Psoas muscle (tissue), 8 donors: ENCODE measurements around the gene LPCAT3. TPM values are rescaled to one million over a fixed set of nuclear protein-coding genes. Genes with fewer than 3 reads are reported as not detected.

Source experiments
- ATAC-seq, 4 donors: fragments of 200-7000 bp; cut with Tn5 transposase; one replicate each; pipeline ENCODE4 v1.9.1; 2020; ENCODE audit warnings: moderate library complexity in 3 of 4, mild to moderate bottlenecking in 2 of 4
- DNase-seq, 2 donors: peaks; one replicate each; pipeline ENCODE4 v3.0.0-alpha.2; 2020
- H3K27ac ChIP-seq: fragments of 200-600 bp; one replicate; pipeline ENCODE4 v1.8.0; 2022
- H3K27me3 ChIP-seq, 3 donors: fragments of 200-600 bp in 1 of 3; one replicate each; pipeline versions ENCODE4 v1.6.1 to v1.8.0; 2013 to 2022; ENCODE audit warnings: low read length in 2 of 3, mild to moderate bottlenecking in 2 of 3, moderate library complexity in 1 of 3; ENCODE audit not compliant: insufficient read depth in 3 of 3
- H3K36me3 ChIP-seq, 2 donors: fragments of 200-600 bp in 1 of 2; one replicate each; pipeline versions ENCODE4 v1.6.1 to v1.8.0; 2013 to 2022; ENCODE audit warnings: low read depth in 1 of 2, mild to moderate bottlenecking in 1 of 2, moderate library complexity in 1 of 2; ENCODE audit not compliant: insufficient read depth in 1 of 2
- H3K4me1 ChIP-seq: fragments of 200-600 bp; one replicate; pipeline ENCODE4 v1.8.0; 2022
- H3K4me3 ChIP-seq: fragments of 200-600 bp; one replicate; pipeline ENCODE4 v1.8.0; 2022; ENCODE audit warnings: mild to moderate bottlenecking
- H3K9me3 ChIP-seq: fragments of 200-600 bp; one replicate; pipeline ENCODE4 v1.8.0; 2022
- WGBS, 3 donors: extraction: QIAGEN DNeasy Blood & Tissue Kit; methylation state at CpG; one replicate each; pipeline versions ENCODE4 v1.1.6 to v1.1.7; 2013; 5-methylcytosine and 5-hydroxymethylcytosine counted together
- intact Hi-C, 2 donors: fragments of 100-400 bp; cut with DNase I; formaldehyde crosslinking; loops; one replicate each; pipeline versions ENCODE4 v1.11.0 to v1.14.2; 2022
- polyA plus RNA-seq, 3 donors: library from polyadenylated mRNA; stranded (reverse); fragments of 200-250 nt; gene quantifications; one replicate each; pipeline ENCODE4 v1.2.3, GENCODE V29; 2013
- total RNA-seq, 4 donors: library from RNA; stranded (reverse); fragmentation: NEBNext Ultra II Directional in 2 of 4; extraction: Animal tissue kit (Norgen Biotek cat#: 25700) in 2 of 4; gene quantifications; one replicate each; pipeline versions ENCODE4 v1.2.1 to v1.2.4, GENCODE V29; 2021 to 2023
- TF ChIP-seq, protein P1 (sequence below): fragments of 200-600 bp; IDR thresholded peaks from one replicate; pipeline ENCODE4 v1.8.0; 2022; ENCODE audit warnings: antibody characterized with exemption
- donor health status: healthy with polysubstance abuse.
- donor health status: DM: no; HTN: no; CAD: no; lungs with moderate emphysema.
- donor health status: Bipolar disorder and iron deficiency.
- donor health status: healthy.
- donor health status: DM: yes; HTN: yes; CAD: no.
- donor health status: DM: no; HTN: no; CAD: no.
- donor health status: DM: no; HTN: no; CAD: no.
- donor health status: DM: yes; HTN: yes; CAD: no.

LPCAT3 gene
- total and polyA plus RNA-seq, 7 donors, result 13.9 to 56.5 (median 26.2) TPM

DNA sequence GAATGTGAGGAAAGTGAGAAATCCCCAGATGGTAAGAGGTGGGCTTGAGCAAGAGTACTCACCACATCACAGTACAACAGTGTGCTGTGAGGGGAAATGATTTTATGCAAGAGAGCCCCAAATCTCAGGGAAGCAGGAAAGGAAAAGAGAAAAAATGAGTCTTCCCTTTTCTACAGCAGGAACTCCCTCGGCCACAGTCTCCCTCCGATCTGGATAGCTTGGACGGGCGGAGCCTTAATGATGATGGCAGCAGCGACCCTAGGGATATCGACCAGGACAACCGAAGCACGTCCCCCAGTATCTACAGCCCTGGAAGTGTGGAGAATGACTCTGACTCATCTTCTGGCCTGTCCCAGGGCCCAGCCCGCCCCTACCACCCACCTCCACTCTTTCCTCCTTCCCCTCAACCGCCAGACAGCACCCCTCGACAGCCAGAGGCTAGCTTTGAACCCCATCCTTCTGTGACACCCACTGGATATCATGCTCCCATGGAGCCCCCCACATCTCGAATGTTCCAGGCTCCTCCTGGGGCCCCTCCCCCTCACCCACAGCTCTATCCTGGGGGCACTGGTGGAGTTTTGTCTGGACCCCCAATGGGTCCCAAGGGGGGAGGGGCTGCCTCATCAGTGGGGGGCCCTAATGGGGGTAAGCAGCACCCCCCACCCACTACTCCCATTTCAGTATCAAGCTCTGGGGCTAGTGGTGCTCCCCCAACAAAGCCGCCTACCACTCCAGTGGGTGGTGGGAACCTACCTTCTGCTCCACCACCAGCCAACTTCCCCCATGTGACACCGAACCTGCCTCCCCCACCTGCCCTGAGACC, 82.7 kb downstream of the LPCAT3 start:
- intact Hi-C loops, result loop anchor here in 1 of 2 donors (5.0 kb wide), 1 partner anchor 68 kb away; the partner anchor contains the start of gene TPI1
- no peak for ATAC-seq
- TF ChIP-seq, protein P1, sequence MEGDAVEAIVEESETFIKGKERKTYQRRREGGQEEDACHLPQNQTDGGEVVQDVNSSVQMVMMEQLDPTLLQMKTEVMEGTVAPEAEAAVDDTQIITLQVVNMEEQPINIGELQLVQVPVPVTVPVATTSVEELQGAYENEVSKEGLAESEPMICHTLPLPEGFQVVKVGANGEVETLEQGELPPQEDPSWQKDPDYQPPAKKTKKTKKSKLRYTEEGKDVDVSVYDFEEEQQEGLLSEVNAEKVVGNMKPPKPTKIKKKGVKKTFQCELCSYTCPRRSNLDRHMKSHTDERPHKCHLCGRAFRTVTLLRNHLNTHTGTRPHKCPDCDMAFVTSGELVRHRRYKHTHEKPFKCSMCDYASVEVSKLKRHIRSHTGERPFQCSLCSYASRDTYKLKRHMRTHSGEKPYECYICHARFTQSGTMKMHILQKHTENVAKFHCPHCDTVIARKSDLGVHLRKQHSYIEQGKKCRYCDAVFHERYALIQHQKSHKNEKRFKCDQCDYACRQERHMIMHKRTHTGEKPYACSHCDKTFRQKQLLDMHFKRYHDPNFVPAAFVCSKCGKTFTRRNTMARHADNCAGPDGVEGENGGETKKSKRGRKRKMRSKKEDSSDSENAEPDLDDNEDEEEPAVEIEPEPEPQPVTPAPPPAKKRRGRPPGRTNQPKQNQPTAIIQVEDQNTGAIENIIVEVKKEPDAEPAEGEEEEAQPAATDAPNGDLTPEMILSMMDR, result no peak
- Histone ChIP-seq H3K27ac (peak overlapping the region; percentile 66), H3K36me3 (peaks cover 0 to 50% of the 10 kb centered on the region in 2 donors), H3K9me3 (no peaks in the 10 kb centered on the region), H3K27me3 (no peaks in the 10 kb centered on the region), H3K4me1 (peaks cover 32% of the 10 kb centered on the region), H3K4me3 (no peak overlapping the region)
- DNase-seq, result peak in 1 of 2 donors; percentile 56
- WGBS, 3 donors, result 53 to 59% (median 58%) methylated on average over 14 of the region's 14 CpGs

GRCh38 chr12:6934110-6934509, 84.2 kb downstream of the LPCAT3 start:
- no peak overlapping the region for H3K4me3 ChIP-seq
- peaks cover 0 to 37% of the 10 kb centered on the region in 2 donors for H3K36me3 ChIP-seq
- H3K9me3 ChIP-seq, result no peaks in the 10 kb centered on the region
- H3K27me3 ChIP-seq, result no peaks in the 10 kb centered on the region
- peaks cover 37% of the 10 kb centered on the region for H3K4me1 ChIP-seq
- DNase-seq, result peak in 1 of 2 donors; percentile 65
- 37 to 49% (median 47%) methylated on average over 7 to 8 of the region's 8 CpGs for WGBS, 3 donors
- TF ChIP-seq, protein P1, result no peak
- no peak for ATAC-seq
- H3K27ac ChIP-seq, result peak overlapping the region; percentile 66
- intact Hi-C loops, result no loop called here

DNA sequence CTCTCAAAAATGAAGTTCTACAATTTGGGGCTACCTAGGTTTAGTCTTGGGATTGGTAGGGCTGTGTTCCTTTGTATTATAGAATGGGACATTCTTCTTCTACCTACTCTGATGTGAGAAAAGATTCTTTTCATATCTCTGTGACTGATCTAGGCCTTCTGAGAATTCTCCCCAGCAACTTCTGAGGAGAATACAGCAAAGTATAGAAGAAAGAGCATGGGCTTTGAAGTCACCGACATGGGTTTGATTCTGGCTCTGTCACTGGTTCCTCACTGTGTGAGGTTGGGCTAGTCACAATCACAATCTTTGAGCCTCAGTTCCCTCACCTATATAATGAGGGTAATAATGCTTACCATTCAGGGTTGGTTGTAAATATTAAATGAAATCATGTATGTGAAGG, 85.5 kb downstream of the LPCAT3 start:
- H3K27me3 ChIP-seq, result no peaks in the 10 kb centered on the region
- H3K9me3 ChIP-seq, result no peaks in the 10 kb centered on the region
- DNase-seq (no peak), ATAC-seq (no peak)
- H3K27ac ChIP-seq, result peak overlapping the region; percentile 66
- peaks cover 0 to 34% of the 10 kb centered on the region in 2 donors for H3K36me3 ChIP-seq
- TF ChIP-seq, protein P1, result no peak
- intact Hi-C loops, result no loop called here
- H3K4me1 ChIP-seq, result peaks cover 29% of the 10 kb centered on the region
- no peak overlapping the region for H3K4me3 ChIP-seq
- 48 to 65% (median 55%) methylated on average over 1 of the region's 1 CpG for WGBS, 3 donors

DNA sequence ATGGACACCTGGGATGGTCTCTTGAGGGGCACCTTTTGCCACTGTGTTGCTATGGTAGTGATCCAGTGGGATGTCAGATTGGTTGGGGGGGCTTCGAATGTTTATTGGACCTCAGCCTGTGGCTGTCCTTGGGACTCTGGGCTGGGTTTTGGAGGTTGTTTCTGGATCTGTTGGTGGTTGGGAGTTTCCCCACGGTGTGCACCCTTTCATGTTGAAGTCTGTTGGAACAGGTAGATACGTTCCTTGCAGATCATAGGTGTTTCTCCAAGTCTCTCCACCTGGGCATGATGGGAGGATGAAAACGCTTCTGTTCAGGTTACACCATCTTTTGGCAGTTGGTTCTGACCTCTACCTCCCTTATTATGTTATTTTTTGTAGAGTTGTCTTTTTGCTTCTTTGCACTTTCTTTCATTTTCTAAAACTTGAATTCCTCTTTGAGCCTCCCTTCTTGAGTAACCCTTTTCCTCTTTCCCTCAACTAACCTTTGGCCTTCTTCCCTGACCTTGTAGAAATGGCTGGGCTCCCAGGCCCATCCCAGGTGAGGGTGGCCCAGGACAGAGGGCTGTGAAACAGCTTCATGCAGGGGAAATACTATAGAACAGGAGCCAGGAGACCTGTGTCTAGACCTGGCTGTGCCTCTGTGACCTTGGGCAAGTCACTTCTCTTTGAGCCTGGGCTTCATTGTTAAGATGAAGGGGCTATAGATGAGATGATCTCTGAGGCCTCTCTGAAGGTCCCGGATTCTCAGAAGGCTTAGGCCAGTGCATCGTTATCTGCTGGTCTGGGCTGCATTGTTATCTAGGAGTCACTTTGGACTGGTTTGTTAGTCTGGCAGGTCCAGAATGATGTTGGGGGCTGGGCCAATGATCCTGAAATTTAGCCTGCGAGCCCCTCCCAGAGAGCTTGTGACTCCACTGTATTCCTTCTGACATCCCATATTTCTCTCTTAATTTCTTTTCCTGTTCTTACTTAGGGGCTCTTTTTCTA, 88.5 kb downstream of the LPCAT3 start:
- peaks cover 44% of the 10 kb centered on the region for H3K4me1 ChIP-seq
- WGBS, 3 donors, result 47 to 62% (median 58%) methylated on average over 7 of the region's 7 CpGs
- intact Hi-C loops, result no loop called here
- DNase-seq, result peak in 1 of 2 donors; percentile 43
- H3K4me3 ChIP-seq, result peak overlapping the region; percentile 85
- no peaks in the 10 kb centered on the region for H3K27me3 ChIP-seq
- ATAC-seq, result no peak
- peak overlapping the region; percentile 41 for H3K27ac ChIP-seq
- TF ChIP-seq, protein P1, result no peak
- H3K36me3 ChIP-seq, result peaks cover 0 to 19% of the 10 kb centered on the region in 2 donors
- no peaks in the 10 kb centered on the region for H3K9me3 ChIP-seq
